ENCODE measurements around the gene PCNA. TPM values are rescaled to one million over a fixed set of nuclear protein-coding genes. Genes with fewer than 3 reads are reported as not detected.

The PCNA gene
- polyA plus RNA-seq, 1 donor (not counting 4 experiments of a cell fraction or from before 2014, with no cell fraction given), result 130 TPM

DNA sequence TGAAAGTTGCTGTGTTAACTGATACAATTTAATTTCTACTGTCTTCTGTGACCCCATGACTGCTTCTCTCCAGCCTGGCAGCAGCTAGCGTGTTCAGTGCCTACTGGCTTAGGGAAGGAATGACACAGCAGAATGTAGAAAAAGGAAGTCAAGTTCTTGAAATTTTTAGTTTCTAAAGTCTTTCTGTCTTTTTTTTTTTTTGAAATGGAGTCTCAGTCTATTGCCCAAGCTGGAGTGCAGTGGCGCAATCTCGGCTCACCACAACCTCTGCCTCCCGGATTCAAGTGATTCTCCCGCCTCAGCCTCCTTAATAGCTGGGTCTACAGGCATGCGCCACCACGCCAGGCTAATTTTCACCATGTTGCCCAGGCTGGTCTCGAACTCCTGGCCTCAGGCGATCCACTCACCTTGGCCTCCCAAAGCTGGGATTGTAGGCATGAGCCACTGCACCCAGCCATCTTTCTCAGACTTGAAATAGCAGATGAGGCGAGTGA lies 39.3 kb downstream of the PCNA start:
- Histone ChIP-seq H2AFZ (ENCODE audit: control insufficient read depth, low read length) (no peak overlapping the region), H3K79me2 (ENCODE audit: control insufficient read depth, insufficient read depth, low read length) (no peaks in the 10 kb centered on the region), H3K4me3 (ENCODE audit: control insufficient read depth in 2 of 3, extremely low read depth in 1 of 3, insufficient read depth in 2 of 3, low read depth in 1 of 3, low read length in 3 of 3) (no peak overlapping the region), H3K4me2 (ENCODE audit: control insufficient read depth, extremely low read depth, insufficient read depth, low read depth, low read length) (no peak overlapping the region), H3K9me3 (ENCODE audit: control insufficient read depth, low read depth, low read length) (no peaks in the 10 kb centered on the region), H3K36me3 (ENCODE audit: control insufficient read depth in 2 of 2, extremely low read depth in 1 of 2, insufficient read depth in 2 of 2, low read length in 2 of 2) (no peaks in the 10 kb centered on the region), H3K27ac (ENCODE audit: control insufficient read depth, insufficient read depth, low read length) (no peak overlapping the region), H3K27me3 (ENCODE audit: control insufficient read depth, extremely low read depth, insufficient read depth, low read length) (no peaks in the 10 kb centered on the region), H3K9ac (ENCODE audit: control insufficient read depth, extremely low read depth, insufficient read depth, low read length) (no peak overlapping the region), H4K20me1 (ENCODE audit: control insufficient read depth, extremely low read depth, insufficient read depth, low read length) (no peaks in the 10 kb centered on the region), H3K9me1 (ENCODE audit: control insufficient read depth, extremely low read depth, insufficient read depth, low read length) (no peaks in the 10 kb centered on the region), H3K4me1 (ENCODE audit: control insufficient read depth, extremely low read depth, insufficient read depth, low read length) (peaks cover 6% of the 10 kb centered on the region)
- dilution Hi-C loops (cut with MboI; ENCODE audit: extremely low pct_ligation_motif_present, low sequenced_read_pairs), result no loop called here
- FAIRE-seq (no peak), DNase-seq (ENCODE audit: low read depth, low spot score) (no peak)
- no peak for TF ChIP-seq EZH2 (IDR thresholded peaks at IDR 0.05; ENCODE audit: low read length)
- TF ChIP-seq, protein P1, sequence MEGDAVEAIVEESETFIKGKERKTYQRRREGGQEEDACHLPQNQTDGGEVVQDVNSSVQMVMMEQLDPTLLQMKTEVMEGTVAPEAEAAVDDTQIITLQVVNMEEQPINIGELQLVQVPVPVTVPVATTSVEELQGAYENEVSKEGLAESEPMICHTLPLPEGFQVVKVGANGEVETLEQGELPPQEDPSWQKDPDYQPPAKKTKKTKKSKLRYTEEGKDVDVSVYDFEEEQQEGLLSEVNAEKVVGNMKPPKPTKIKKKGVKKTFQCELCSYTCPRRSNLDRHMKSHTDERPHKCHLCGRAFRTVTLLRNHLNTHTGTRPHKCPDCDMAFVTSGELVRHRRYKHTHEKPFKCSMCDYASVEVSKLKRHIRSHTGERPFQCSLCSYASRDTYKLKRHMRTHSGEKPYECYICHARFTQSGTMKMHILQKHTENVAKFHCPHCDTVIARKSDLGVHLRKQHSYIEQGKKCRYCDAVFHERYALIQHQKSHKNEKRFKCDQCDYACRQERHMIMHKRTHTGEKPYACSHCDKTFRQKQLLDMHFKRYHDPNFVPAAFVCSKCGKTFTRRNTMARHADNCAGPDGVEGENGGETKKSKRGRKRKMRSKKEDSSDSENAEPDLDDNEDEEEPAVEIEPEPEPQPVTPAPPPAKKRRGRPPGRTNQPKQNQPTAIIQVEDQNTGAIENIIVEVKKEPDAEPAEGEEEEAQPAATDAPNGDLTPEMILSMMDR (optimal IDR thresholded peaks at IDR 0.05 in 1 of 3, IDR thresholded peaks at IDR 0.05 in 1 of 3, conservative IDR thresholded peaks at IDR 0.05 in 1 of 3; ENCODE audit: extremely low read depth in 1 of 3, insufficient read depth in 2 of 3, low read length in 3 of 3), result no peak

DNA sequence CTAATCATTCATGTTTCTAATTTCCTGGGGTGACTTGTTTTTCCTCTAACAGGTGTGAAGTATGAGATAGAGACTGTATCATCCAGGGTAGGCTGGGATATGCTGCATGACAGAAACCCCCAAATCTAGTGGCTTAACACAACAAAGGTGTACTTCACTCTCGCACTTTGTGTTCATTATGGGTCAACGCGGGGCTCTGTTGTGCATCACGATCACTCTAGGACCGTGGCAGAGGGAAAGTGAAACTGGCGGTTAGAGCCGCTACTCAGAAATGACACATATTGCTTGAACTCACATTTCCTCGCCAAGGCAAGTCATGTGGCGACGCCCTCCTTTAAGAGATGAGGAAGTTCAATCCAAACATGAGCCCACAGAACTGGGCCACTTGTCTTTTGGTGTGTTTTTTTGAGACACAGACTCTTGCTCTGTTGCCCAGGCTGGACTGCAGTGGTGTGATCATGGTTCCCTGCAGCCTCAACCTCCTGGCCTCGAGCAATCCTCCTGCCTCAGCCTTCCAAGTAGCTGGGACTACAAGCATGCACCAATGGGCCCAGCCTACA lies 41.3 kb downstream of the PCNA start:
- dilution Hi-C loops (cut with MboI; ENCODE audit: extremely low pct_ligation_motif_present, low sequenced_read_pairs), result no loop called here
- Histone ChIP-seq H3K27me3 (ENCODE audit: control insufficient read depth, extremely low read depth, insufficient read depth, low read length) (no peaks in the 10 kb centered on the region), H3K9me3 (ENCODE audit: control insufficient read depth, low read depth, low read length) (no peaks in the 10 kb centered on the region), H3K27ac (ENCODE audit: control insufficient read depth, insufficient read depth, low read length) (peak overlapping the region; percentile 34), H3K4me1 (ENCODE audit: control insufficient read depth, extremely low read depth, insufficient read depth, low read length) (peaks cover 13% of the 10 kb centered on the region), H3K4me2 (ENCODE audit: control insufficient read depth, extremely low read depth, insufficient read depth, low read depth, low read length) (peak overlapping the region; percentile 92), H3K79me2 (ENCODE audit: control insufficient read depth, insufficient read depth, low read length) (no peaks in the 10 kb centered on the region), H3K36me3 (ENCODE audit: control insufficient read depth in 2 of 2, extremely low read depth in 1 of 2, insufficient read depth in 2 of 2, low read length in 2 of 2) (no peaks in the 10 kb centered on the region), H3K9ac (ENCODE audit: control insufficient read depth, extremely low read depth, insufficient read depth, low read length) (no peak overlapping the region), H3K9me1 (ENCODE audit: control insufficient read depth, extremely low read depth, insufficient read depth, low read length) (no peaks in the 10 kb centered on the region), H2AFZ (ENCODE audit: control insufficient read depth, low read length) (peak overlapping the region; percentile 77), H4K20me1 (ENCODE audit: control insufficient read depth, extremely low read depth, insufficient read depth, low read length) (no peaks in the 10 kb centered on the region), H3K4me3 (ENCODE audit: control insufficient read depth in 2 of 3, extremely low read depth in 1 of 3, insufficient read depth in 2 of 3, low read depth in 1 of 3, low read length in 3 of 3) (peak overlapping the region in 2 of 3 experiments; percentile 41 to 55)
- TF ChIP-seq, protein P1 (optimal IDR thresholded peaks at IDR 0.05 in 1 of 3, IDR thresholded peaks at IDR 0.05 in 1 of 3, conservative IDR thresholded peaks at IDR 0.05 in 1 of 3; ENCODE audit: extremely low read depth in 1 of 3, insufficient read depth in 2 of 3, low read length in 3 of 3), result no peak
- TF ChIP-seq EZH2 (IDR thresholded peaks at IDR 0.05; ENCODE audit: low read length), result no peak
- no peak for DNase-seq (ENCODE audit: low read depth, low spot score)
- FAIRE-seq, result peak; percentile 88

Measured in keratinocyte (primary cell).